ENCODE data around the gene GRID1. TPM values are rescaled to one million over a fixed set of nuclear protein-coding genes. Genes with fewer than 3 reads are reported as not detected.

The GRID1 gene
- total and polyA plus RNA-seq, 11 donors: 0.69 to 3.4 (median 1.6) TPM

GRCh38 chr10:86073199-86073977, 293.2 kb downstream of the GRID1 start:
- no peak for DNase-seq
- H3K4me3 ChIP-seq: no peak overlapping the region
- no peaks in the 10 kb centered on the region for H3K4me1 ChIP-seq
- no peaks in the 10 kb centered on the region for H3K27me3 ChIP-seq
- WGBS, 4 donors: 66 to 83% (median 75%) methylated on average over 7 of the region's 7 CpGs
- TF ChIP-seq, protein P1, sequence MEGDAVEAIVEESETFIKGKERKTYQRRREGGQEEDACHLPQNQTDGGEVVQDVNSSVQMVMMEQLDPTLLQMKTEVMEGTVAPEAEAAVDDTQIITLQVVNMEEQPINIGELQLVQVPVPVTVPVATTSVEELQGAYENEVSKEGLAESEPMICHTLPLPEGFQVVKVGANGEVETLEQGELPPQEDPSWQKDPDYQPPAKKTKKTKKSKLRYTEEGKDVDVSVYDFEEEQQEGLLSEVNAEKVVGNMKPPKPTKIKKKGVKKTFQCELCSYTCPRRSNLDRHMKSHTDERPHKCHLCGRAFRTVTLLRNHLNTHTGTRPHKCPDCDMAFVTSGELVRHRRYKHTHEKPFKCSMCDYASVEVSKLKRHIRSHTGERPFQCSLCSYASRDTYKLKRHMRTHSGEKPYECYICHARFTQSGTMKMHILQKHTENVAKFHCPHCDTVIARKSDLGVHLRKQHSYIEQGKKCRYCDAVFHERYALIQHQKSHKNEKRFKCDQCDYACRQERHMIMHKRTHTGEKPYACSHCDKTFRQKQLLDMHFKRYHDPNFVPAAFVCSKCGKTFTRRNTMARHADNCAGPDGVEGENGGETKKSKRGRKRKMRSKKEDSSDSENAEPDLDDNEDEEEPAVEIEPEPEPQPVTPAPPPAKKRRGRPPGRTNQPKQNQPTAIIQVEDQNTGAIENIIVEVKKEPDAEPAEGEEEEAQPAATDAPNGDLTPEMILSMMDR (IDR thresholded peaks at IDR 0.05): no peak
- TF ChIP-seq POLR2A (IDR thresholded peaks at IDR 0.05): no peak
- no peaks in the 10 kb centered on the region for H3K9me3 ChIP-seq
- H3K27ac ChIP-seq: no peak overlapping the region
- intact Hi-C loops (cut with DNase I): loop anchor here in 1 of 10 donors (5.0 kb wide), 1 partner anchor 81 kb away; no protein-coding TSS in a partner anchor
- H3K36me3 ChIP-seq: no peaks in the 10 kb centered on the region
- ATAC-seq: no peak

- WGBS, 4 donors: 63 to 75% (median 72%) methylated on average over 5 of the region's 5 CpGs
- Histone ChIP-seq H3K27ac (no peak overlapping the region), H3K27me3 (no peaks in the 10 kb centered on the region), H3K36me3 (no peaks in the 10 kb centered on the region), H3K4me1 (no peaks in the 10 kb centered on the region), H3K9me3 (no peaks in the 10 kb centered on the region), H3K4me3 (no peak overlapping the region)
- TF ChIP-seq, protein P1 (IDR thresholded peaks at IDR 0.05): no peak
- TF ChIP-seq POLR2A (IDR thresholded peaks at IDR 0.05): no peak
- no peak for DNase-seq
- intact Hi-C loops (cut with DNase I): loop anchor here in 1 of 10 donors (5.0 kb wide), 1 partner anchor 80 kb away; no protein-coding TSS in a partner anchor
- no peak for ATAC-seq
These were observed 294.2 kb downstream of the GRID1 start for GRCh38 chr10:86072413-86072812.

GRCh38 chr10:86071758-86072157, 294.8 kb downstream of the GRID1 start:
- Histone ChIP-seq H3K27me3 (no peaks in the 10 kb centered on the region), H3K27ac (no peak overlapping the region), H3K4me1 (no peaks in the 10 kb centered on the region), H3K4me3 (no peak overlapping the region), H3K9me3 (no peaks in the 10 kb centered on the region), H3K36me3 (no peaks in the 10 kb centered on the region)
- WGBS, 4 donors: 74 to 79% (median 79%) methylated on average over 4 of the region's 4 CpGs
- TF ChIP-seq, protein P1 (IDR thresholded peaks at IDR 0.05): no peak
- no peak for TF ChIP-seq POLR2A (IDR thresholded peaks at IDR 0.05)
- DNase-seq: no peak
- intact Hi-C loops (cut with DNase I): loop anchor here in 1 of 10 donors (5.0 kb wide), 1 partner anchor 79 kb away; no protein-coding TSS in a partner anchor
- ATAC-seq: no peak

DNA sequence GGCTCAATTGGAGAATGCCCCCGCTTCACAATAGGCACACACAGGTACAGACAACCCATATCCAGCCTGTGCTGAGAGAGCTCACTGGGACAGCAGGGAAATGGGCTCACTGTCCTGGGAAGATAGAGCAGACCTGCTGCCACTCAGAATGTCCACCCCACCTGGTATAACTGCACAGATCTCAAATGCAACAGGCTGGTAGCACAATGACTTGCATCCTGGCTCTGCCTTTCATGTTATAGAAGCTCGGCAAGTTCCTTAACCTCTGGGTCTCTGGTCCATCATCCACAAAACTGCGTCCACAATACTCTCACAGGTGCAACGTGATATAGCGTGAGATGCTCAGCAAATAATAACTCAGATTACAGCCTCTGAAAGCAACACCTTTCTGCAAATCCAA, 295.4 kb downstream of the GRID1 start:
- DNase-seq (no peak), ATAC-seq (no peak)
- no peak for TF ChIP-seq POLR2A (IDR thresholded peaks at IDR 0.05)
- TF ChIP-seq, protein P1 (IDR thresholded peaks at IDR 0.05): no peak
- H3K27me3 ChIP-seq: no peaks in the 10 kb centered on the region
- H3K9me3 ChIP-seq: no peaks in the 10 kb centered on the region
- H3K4me1 ChIP-seq: no peaks in the 10 kb centered on the region
- no peak overlapping the region for H3K4me3 ChIP-seq
- intact Hi-C loops (cut with DNase I): loop anchor here in 1 of 10 donors (5.0 kb wide), 1 partner anchor 79 kb away; no protein-coding TSS in a partner anchor
- no peaks in the 10 kb centered on the region for H3K36me3 ChIP-seq
- H3K27ac ChIP-seq: no peak overlapping the region
- 83 to 91% (median 87%) methylated on average over 5 of the region's 5 CpGs for WGBS, 4 donors
